ENCODE results near the gene NDUFS7.

DNA sequence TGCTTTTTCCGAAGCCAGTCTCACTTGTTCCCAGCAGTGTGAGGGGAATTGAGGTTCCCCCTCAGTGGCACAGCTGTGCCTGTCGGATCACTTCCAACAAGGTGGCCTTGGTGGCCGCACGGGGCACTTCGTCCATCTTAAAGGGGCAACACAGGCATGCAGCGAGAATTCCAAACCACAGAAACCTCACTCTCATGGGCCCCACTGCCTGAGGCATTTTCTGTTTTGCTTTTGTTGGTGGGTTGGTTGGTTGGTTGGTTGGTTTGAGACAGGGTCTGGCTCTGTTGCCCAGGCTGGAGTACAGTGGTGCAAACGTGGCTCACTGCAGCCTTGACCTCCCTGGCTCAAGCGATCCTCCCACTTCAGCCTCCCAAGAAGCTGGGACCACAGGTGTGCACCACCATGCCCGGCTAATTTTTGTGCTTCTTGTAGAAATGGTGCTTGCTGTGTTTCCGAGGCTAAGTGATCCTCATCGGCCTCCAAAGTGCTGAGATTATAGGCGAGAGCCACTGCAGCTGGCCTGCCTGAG, 3.7 kb upstream of the NDUFS7 start:
- no peak for TF ChIP-seq POLR2AphosphoS5 (IDR thresholded peaks at IDR 0.05)
- no peak for TF ChIP-seq CTCF (IDR thresholded peaks at IDR 0.05)
